K562 (cell line): ENCODE data around the gene RCE1. TPM values are rescaled to one million over a fixed set of nuclear protein-coding genes. Genes with fewer than 3 reads are reported as not detected.
A peak's percentile ranks its signal among the peaks of the same experiment; 100 is the strongest.

ENCODE experiments used
- BCLAF1 ChIP-seq, 2 experiments: fragments of 450-650 bp in 1 of 2; IDR thresholded peaks; 2 replicates each; pipeline ENCODE4 v1.6.1; 2011 to 2017; ENCODE audit warnings: low read depth in 2 of 2, antibody characterized with exemption in 1 of 2, borderline replicate concordance in 1 of 2, low read length in 1 of 2, mild to moderate bottlenecking in 1 of 2, mixed read lengths in 1 of 2; ENCODE audit not compliant: control insufficient read depth in 1 of 2
- CREM ChIP-seq: IDR thresholded peaks from 2 replicates; pipeline ENCODE4 v1.6.1; 2014; ENCODE audit warnings: antibody characterized with exemption, low read depth
- CSDE1 ChIP-seq, 2 experiments: fragments of 450-650 bp; IDR thresholded peaks; 2 replicates each; pipeline ENCODE4 v1.6.1; 2016; ENCODE audit warnings: mild to moderate bottlenecking in 1 of 2
- GABPB1 ChIP-seq: sonication (generic); formaldehyde crosslinking; IDR thresholded peaks from 2 replicates; pipeline ENCODE4 v1.8.0; 2022; ENCODE audit warnings: mild to moderate bottlenecking, missing genetic modification reagents
- GABPB2 ChIP-seq: fragments of 250-450 bp; sonication (Bioruptor Pico); conservative IDR thresholded peaks from 2 replicates; pipeline ENCODE4 v1.5.1; 2021; ENCODE audit warnings: mild to moderate bottlenecking
- GTF2F1 ChIP-seq: IDR thresholded peaks from 2 replicates; pipeline ENCODE4 v1.6.1; 2011; ENCODE audit warnings: low read depth, low read length, improper control_type of control experiment
- HNRNPUL1 ChIP-seq: fragments of 200-400 bp; formaldehyde crosslinking; IDR thresholded peaks from 2 replicates; pipeline ENCODE4 v1.6.1; 2017; ENCODE audit warnings: low read length
- ILK ChIP-seq: fragments of 450-650 bp; IDR thresholded peaks from 2 replicates; pipeline ENCODE4 v1.6.1; 2016; ENCODE audit warnings: missing genetic modification characterization, low read depth, mild to moderate bottlenecking, missing compliant biosample characterization, moderate library complexity, borderline replicate concordance
- JUND ChIP-seq, 2 experiments: IDR thresholded peaks; 2 replicates in 1 of 2; 3 replicates in 1 of 2; pipeline ENCODE4 v1.6.1; 2011; ENCODE audit warnings: borderline replicate concordance in 2 of 2, low read depth in 2 of 2, low read length in 2 of 2, improper control_type of control experiment in 1 of 2, missing biosample characterization in 1 of 2, missing genetic modification characterization in 1 of 2, missing genetic modification reagents in 1 of 2
- MCM2 ChIP-seq: fragments of 450-650 bp; IDR thresholded peaks from 2 replicates; pipeline ENCODE4 v1.6.1; 2017; ENCODE audit warnings: low read depth, mild to moderate bottlenecking
- NCOA1 ChIP-seq: fragments of 450-650 bp; IDR thresholded peaks from 2 replicates; pipeline ENCODE4 v1.6.1; 2016; ENCODE audit warnings: low read depth
- NR3C1 ChIP-seq: sonication (generic); formaldehyde crosslinking; IDR thresholded peaks from 2 replicates; pipeline ENCODE4 v1.8.1; 2022; ENCODE audit warnings: missing genetic modification reagents
- RAD21 ChIP-seq, 2 experiments: fragments of 250-450 bp in 1 of 2; fragments of 450-650 bp in 1 of 2; sonication (Bioruptor Pico) in 1 of 2; formaldehyde crosslinking in 1 of 2; IDR thresholded peaks in 1 of 2; conservative IDR thresholded peaks in 1 of 2; 2 replicates each; pipeline versions ENCODE4 v1.4.0 to v1.8.0; 2020 to 2022; ENCODE audit warnings: mild to moderate bottlenecking in 2 of 2, moderate library complexity in 1 of 2
- RBM22 ChIP-seq: fragments of 200-400 bp; formaldehyde crosslinking; IDR thresholded peaks from 2 replicates; pipeline ENCODE4 v1.6.1; 2018; ENCODE audit warnings: low read length, low read depth; ENCODE audit not compliant: poor library complexity, severe bottlenecking
- SMARCA4 ChIP-seq: fragments of 450-650 bp; IDR thresholded peaks from 2 replicates; pipeline ENCODE4 v1.6.1; 2016
- SMARCA5 ChIP-seq: fragments of 450-650 bp; IDR thresholded peaks from 2 replicates; pipeline ENCODE4 v1.6.1; 2016
- SRSF1 ChIP-seq: fragments of 200-400 bp; formaldehyde crosslinking; IDR thresholded peaks from 2 replicates; pipeline ENCODE4 v1.6.1; 2017; ENCODE audit warnings: mild to moderate bottlenecking, low read depth, low read length, moderate library complexity
- TCF15 ChIP-seq: fragments of 250-450 bp; sonication (Bioruptor Pico); IDR thresholded peaks from 2 replicates; pipeline ENCODE4 v1.8.0; 2022; ENCODE audit warnings: moderate library complexity, mild to moderate bottlenecking, inconsistent platforms
- ZNF280A ChIP-seq: fragments of 450-650 bp; IDR thresholded peaks from 2 replicates; pipeline ENCODE4 v1.6.1; 2018; ENCODE audit warnings: mild to moderate bottlenecking, low read depth; ENCODE audit not compliant: partially characterized antibody
- ZNF280B ChIP-seq: fragments of 250-450 bp; sonication (Bioruptor Pico); IDR thresholded peaks from 2 replicates; pipeline ENCODE4 v1.5.1; 2021; ENCODE audit warnings: mild to moderate bottlenecking
- ZNF311 ChIP-seq: fragments of 250-450 bp; sonication (Bioruptor Pico); IDR thresholded peaks from 2 replicates; pipeline ENCODE4 v1.4.0; 2020; ENCODE audit warnings: mild to moderate bottlenecking, moderate library complexity
- ZNF707 ChIP-seq: fragments of 250-450 bp; sonication (Bioruptor Pico); conservative IDR thresholded peaks from 2 replicates; pipeline ENCODE4 v1.8.0; 2022; ENCODE audit warnings: inconsistent platforms, mild to moderate bottlenecking, moderate library complexity
- ZNF766 ChIP-seq: fragments of 200-800 bp; sonication (Bioruptor generic); conservative IDR thresholded peaks from 2 replicates; pipeline ENCODE4 v1.6.1; 2016; ENCODE audit warnings: missing genetic modification characterization, missing compliant biosample characterization
- polyA plus RNA-seq, 8 experiments: library from polyadenylated mRNA; depleted of rRNA in 4 of 8; stranded (reverse) in 5 of 8; unstranded in 3 of 8; fragments of >200 nt; fragmentation: Nextera tagmentation in 2 of 8; fragmentation: Illumina TruSeq in 1 of 8; extraction: Ambion mirVana in 2 of 8; extraction: Trizol in 1 of 8; gene quantifications; 2 replicates each; pipeline versions ENCODE4 v1.2.1 to v1.2.3, GENCODE V29; 2011 to 2014; ENCODE audit warnings: inconsistent platforms in 1 of 8, missing spikeins in 1 of 8
- total RNA-seq, 7 experiments: library from RNA; depleted of rRNA in 6 of 7; stranded (reverse); fragments of >200 nt in 6 of 7; fragmentation: Illumina TruSeq in 2 of 7; extraction: Trizol in 2 of 7; gene quantifications; 2 replicates each; pipeline versions ENCODE4 v1.2.1 to v1.2.3, GENCODE V29; 2011 to 2021; ENCODE audit warnings: low replicate concordance in 1 of 7

The RCE1 gene
- total and polyA plus RNA-seq, 9 of the 15 experiments (the other 6 are each of a cell fraction or from before 2014, with no cell fraction given): 0.75 to 41.5 (median 15.1) TPM

GRCh38 chr11:66868082-66868725, 25.0 kb downstream of the RCE1 start (continued):
- TF ChIP-seq BCLAF1 (IDR thresholded peaks at IDR 0.05; ENCODE audit: borderline replicate concordance in 1 of 2, control insufficient read depth in 1 of 2, low read depth in 2 of 2, low read length in 1 of 2): peak in 1 of 2 experiments; percentile 71; a peak in 1 of 4 replicates
- no peak for TF ChIP-seq MCM2
- no peak for TF ChIP-seq GABPB1 (CRISPR knock-in tag)
- no peak for TF ChIP-seq NR3C1 (CRISPR knock-in tag)
- TF ChIP-seq SMARCA4: no peak
- peak; percentile 59; the same call in 1 of the 2 replicates for TF ChIP-seq GTF2F1
- TF ChIP-seq GABPB2 (CRISPR knock-in tag): no peak
- no peak for TF ChIP-seq ZNF280A
- no peak for TF ChIP-seq TCF15 (CRISPR knock-in tag)
- TF ChIP-seq HNRNPUL1: no peak
- no peak for TF ChIP-seq ZNF280B
- no peak for TF ChIP-seq ZNF707 (CRISPR knock-in tag)
- TF ChIP-seq NCOA1: no peak
- no peak for TF ChIP-seq CREM
- TF ChIP-seq ZNF766 (CRISPR knock-in tag): no peak
- TF ChIP-seq JUND (IDR thresholded peaks at IDR 0.05; ENCODE audit: borderline replicate concordance, low read depth, low read length): no peak
- TF ChIP-seq JUND (tag; IDR thresholded peaks at IDR 0.05; ENCODE audit: borderline replicate concordance, low read depth, low read length): no peak
- TF ChIP-seq ZNF311 (CRISPR knock-in tag): no peak
- TF ChIP-seq RAD21 (CRISPR knock-in tag; conservative IDR thresholded peaks at IDR 0.05 in 1 of 2, IDR thresholded peaks at IDR 0.05 in 1 of 2): no peak
- TF ChIP-seq SMARCA5: no peak
- no peak for TF ChIP-seq CSDE1 (IDR thresholded peaks at IDR 0.05)
- no peak for TF ChIP-seq SRSF1
- no peak for TF ChIP-seq ILK (tag)
- TF ChIP-seq RBM22: no peak
